IMR-90 (cell line): Measurements from ENCODE around the gene MSI2. TPM values are rescaled to one million over a fixed set of nuclear protein-coding genes. Genes with fewer than 3 reads are reported as not detected.

Source experiments
- ATAC-seq: fragments of 200-7000 bp; cut with Tn5 transposase; 2 replicates; pipeline ENCODE4 v1.9.1; 2020; ENCODE audit warnings: low read depth, mild to moderate bottlenecking, moderate library complexity
- BruUV-seq: library from RNA; stranded (reverse); fragments of 400-500 nt; replicated peaks from 2 replicates; lab custom pipeline; 2021; lab: Mats Ljungman, UMichigan
- CTCF ChIA-PET: fragments of 300-600 bp; formaldehyde crosslinking; extraction: SDS; loops from one replicate; lab custom pipeline; 2021; ENCODE audit warnings: antibody characterized with exemption; lab: Yijun Ruan, JAX
- POLR2A ChIA-PET: fragments of 300-600 bp; sonication (Branson Sonifier 250); formaldehyde crosslinking; loops from one replicate; lab custom pipeline; 2022; ENCODE audit warnings: antibody characterized with exemption; ENCODE audit not compliant: unreplicated experiment; lab: Charles Lee
- DNase-seq: peaks from one replicate; pipeline ENCODE4 v3.0.0; 2013
- H2AFZ ChIP-seq: replicated peaks from 2 replicates; pipeline ENCODE3; 2013; ENCODE audit warnings: low read length, mild to moderate bottlenecking; ENCODE audit not compliant: poor library complexity
- H2AK5ac ChIP-seq: 2 replicates; pipeline ENCODE4 v1.6.1; 2013; ENCODE audit warnings: low read depth, low read length, inconsistent platforms
- H2AK9ac ChIP-seq: replicated peaks from 2 replicates; pipeline ENCODE3; 2013; ENCODE audit warnings: mild to moderate bottlenecking, low read depth, low read length, moderate library complexity; ENCODE audit not compliant: poor library complexity
- H2BK120ac ChIP-seq: 2 replicates; pipeline ENCODE4 v1.6.1; 2013; ENCODE audit warnings: low read depth, low read length, inconsistent platforms
- H2BK15ac ChIP-seq: 3 replicates; pipeline ENCODE4 v1.6.1; 2013; ENCODE audit warnings: low read depth, low read length, inconsistent platforms
- H2BK20ac ChIP-seq: 2 replicates; pipeline ENCODE4 v1.6.1; 2013; ENCODE audit warnings: low read depth, mild to moderate bottlenecking, inconsistent platforms, low read length, moderate library complexity
- H2BK5ac ChIP-seq: 2 replicates; pipeline ENCODE4 v1.6.1; 2013; ENCODE audit warnings: mild to moderate bottlenecking, low read depth, low read length, inconsistent platforms; ENCODE audit not compliant: poor library complexity, severe bottlenecking
- H3K14ac ChIP-seq: replicated peaks from 2 replicates; pipeline ENCODE4 v1.6.1; 2013; ENCODE audit warnings: low read depth, low read length, inconsistent platforms
- H3K18ac ChIP-seq: 2 replicates; pipeline ENCODE4 v1.6.1; 2013; ENCODE audit warnings: low read depth, low read length, control low read depth
- H3K23ac ChIP-seq: 2 replicates; pipeline ENCODE4 v1.6.1; 2013; ENCODE audit warnings: low read depth, low read length, inconsistent platforms
- H3K27ac ChIP-seq: 2 replicates; pipeline ENCODE4 v1.5.1; 2013; ENCODE audit warnings: mild to moderate bottlenecking, control low read depth, low read length; ENCODE audit not compliant: insufficient read depth
- H3K27me3 ChIP-seq: 2 replicates; pipeline ENCODE4 v1.6.1; 2013; ENCODE audit warnings: low read length; ENCODE audit not compliant: control insufficient read depth, insufficient read depth
- H3K36me3 ChIP-seq: 2 replicates; pipeline ENCODE4 v1.6.1; 2013; ENCODE audit warnings: low read length, mixed read lengths; ENCODE audit not compliant: control insufficient read depth, insufficient read depth
- H3K4ac ChIP-seq: 2 replicates; pipeline ENCODE4 v1.6.1; 2013; ENCODE audit warnings: low read depth, low read length, inconsistent platforms
- H3K4me1 ChIP-seq: 2 replicates; pipeline ENCODE4 v1.6.1; 2013; ENCODE audit warnings: low read length, mixed read lengths; ENCODE audit not compliant: control insufficient read depth, insufficient read depth
- H3K4me2 ChIP-seq: 2 replicates; pipeline ENCODE4 v1.6.1; 2013; ENCODE audit warnings: low read depth, mild to moderate bottlenecking, control low read depth, low read length, moderate library complexity
- H3K4me3 ChIP-seq: 2 replicates; pipeline ENCODE4 v1.5.1; 2013; ENCODE audit warnings: low read depth, mild to moderate bottlenecking, control low read depth, low read length, moderate library complexity; ENCODE audit not compliant: insufficient read depth
- H3K56ac ChIP-seq: 2 replicates; pipeline ENCODE4 v1.6.1; 2013; ENCODE audit warnings: low read length, inconsistent platforms; ENCODE audit not compliant: insufficient read depth; ENCODE audit errors: extremely low read depth
- H3K79me1 ChIP-seq, 2 experiments: 2 replicates each; pipeline ENCODE4 v1.6.1; 2013; ENCODE audit warnings: low read length in 2 of 2, inconsistent platforms in 1 of 2, low read depth in 1 of 2
- H3K9ac ChIP-seq: 2 replicates; pipeline ENCODE4 v1.6.1; 2013; ENCODE audit warnings: low read depth, low read length, control low read depth
- H3K9me1 ChIP-seq: 2 replicates; pipeline ENCODE4 v1.6.1; 2013; ENCODE audit warnings: low read length, inconsistent platforms; ENCODE audit not compliant: insufficient read depth
- H3K9me3 ChIP-seq: 2 replicates; pipeline ENCODE4 v1.6.1; 2013; ENCODE audit warnings: low read length; ENCODE audit not compliant: control insufficient read depth, insufficient read depth
- H4K20me1 ChIP-seq: 2 replicates; pipeline ENCODE4 v1.6.1; 2013; ENCODE audit warnings: low read length, inconsistent platforms; ENCODE audit not compliant: insufficient read depth
- H4K5ac ChIP-seq: 2 replicates; pipeline ENCODE4 v1.6.1; 2013; ENCODE audit warnings: mild to moderate bottlenecking, low read depth, low read length, control low read depth
- H4K8ac ChIP-seq, 2 experiments: 2 replicates each; pipeline ENCODE4 v1.6.1; 2013; ENCODE audit warnings: low read depth in 2 of 2, low read length in 2 of 2, control low read depth in 1 of 2, inconsistent platforms in 1 of 2
- H4K91ac ChIP-seq: 2 replicates; pipeline ENCODE4 v1.6.1; 2013; ENCODE audit warnings: low read depth, low read length, inconsistent platforms; ENCODE audit not compliant: insufficient read depth
- MAFK ChIP-seq: IDR thresholded peaks from 2 replicates; pipeline ENCODE4 v1.6.1; 2012; ENCODE audit warnings: low read depth, low read length, improper control_type of control experiment
- MAZ ChIP-seq: IDR thresholded peaks from 2 replicates; pipeline ENCODE4 v1.6.1; 2012; ENCODE audit warnings: low read depth, mild to moderate bottlenecking, low read length, improper control_type of control experiment, moderate library complexity, borderline replicate concordance
- RFX5 ChIP-seq: IDR thresholded peaks from 2 replicates; pipeline ENCODE4 v1.8.0; 2012; ENCODE audit warnings: low read depth, mild to moderate bottlenecking, low read length, moderate library complexity
- WGBS, 2 experiments: methylation state at CpG; one replicate each; pipeline versions ENCODE4 v1.1.5 to v1.1.7; 2013; ENCODE audit warnings: missing lambda C conversion rate in 2 of 2; ENCODE audit not compliant: insufficient read length in 1 of 2; ENCODE audit errors: extremely low coverage in 2 of 2; 5-methylcytosine and 5-hydroxymethylcytosine counted together
- dilution Hi-C: fragments of 300-500 bp; cut with HindIII; formaldehyde crosslinking; loops from one replicate; pipeline ENCODE4 v1.14.3; 2018; ENCODE audit warnings: low sequenced_read_pairs; ENCODE audit not compliant: unreplicated experiment
- in situ Hi-C: fragments of 300-500 bp; cut with MboI; formaldehyde crosslinking; loops from 3 replicates; pipeline ENCODE4 v1.14.3; 2019; ENCODE audit warnings: low sequenced_read_pairs, inconsistent platforms, mixed read lengths
- intact Hi-C: fragments of 100-400 bp; cut with micrococcal nuclease; formaldehyde crosslinking; loops from 2 replicates; pipeline ENCODE4 v1.10.0; 2022
- polyA plus RNA-seq, 3 experiments: library from polyadenylated mRNA; depleted of rRNA; stranded (reverse); fragments of >200 nt; gene quantifications; 2 replicates each; pipeline ENCODE4 v1.2.3, GENCODE V29; 2012; ENCODE audit warnings: low replicate concordance in 1 of 3
- total RNA-seq: library from RNA; depleted of rRNA; stranded (reverse); fragments of >200 nt; gene quantifications from 2 replicates; pipeline ENCODE4 v1.2.3, GENCODE V29; 2012
- TF ChIP-seq, protein P1 (sequence below): fragments of 150-350 bp; IDR thresholded peaks from 2 replicates; pipeline ENCODE4 v1.6.1; 2016; ENCODE audit warnings: low read depth, mild to moderate bottlenecking, low read length, moderate library complexity, borderline replicate concordance

The MSI2 gene
- total and polyA plus RNA-seq, 2 of the 4 experiments (the other 2 are of a cell fraction), result 13.0 to 16.0 TPM

DNA sequence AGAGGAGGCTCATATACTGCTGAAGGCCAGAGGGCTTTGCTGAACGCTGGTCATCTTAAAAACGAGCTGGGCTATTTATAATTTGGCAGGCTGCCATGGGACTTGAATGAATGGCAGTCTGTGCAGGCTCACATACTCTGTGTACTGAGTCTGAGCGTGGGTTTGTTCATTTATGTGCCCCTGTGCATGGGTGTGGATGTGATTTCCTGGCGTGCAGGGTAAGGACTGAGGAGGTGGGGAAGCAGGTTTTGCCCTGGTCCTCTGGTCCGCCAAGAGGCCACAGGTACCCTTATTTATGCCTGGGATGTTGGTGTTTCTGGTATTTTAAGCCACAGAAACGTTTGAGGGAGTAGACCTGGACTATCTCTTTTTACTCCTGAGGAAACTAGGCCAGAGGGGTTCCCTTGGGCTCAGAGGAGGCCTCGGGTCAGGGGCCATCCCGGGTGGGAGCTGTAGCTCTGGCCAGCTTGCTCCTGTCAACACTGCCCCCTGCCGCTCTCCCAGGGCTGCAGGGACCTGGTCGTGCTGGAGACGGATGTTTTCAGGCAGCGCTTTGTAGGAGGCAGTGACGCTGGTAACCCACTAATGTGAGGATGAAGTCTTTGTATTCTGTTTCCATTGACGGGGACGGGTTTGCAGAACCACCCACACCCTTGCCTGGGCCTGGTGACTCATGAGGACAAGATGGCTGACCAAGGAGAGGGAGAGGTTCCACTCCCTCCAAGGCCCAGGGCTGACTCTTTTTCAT is 184.4 kb downstream of the MSI2 start (continued):
- TF ChIP-seq, protein P1, sequence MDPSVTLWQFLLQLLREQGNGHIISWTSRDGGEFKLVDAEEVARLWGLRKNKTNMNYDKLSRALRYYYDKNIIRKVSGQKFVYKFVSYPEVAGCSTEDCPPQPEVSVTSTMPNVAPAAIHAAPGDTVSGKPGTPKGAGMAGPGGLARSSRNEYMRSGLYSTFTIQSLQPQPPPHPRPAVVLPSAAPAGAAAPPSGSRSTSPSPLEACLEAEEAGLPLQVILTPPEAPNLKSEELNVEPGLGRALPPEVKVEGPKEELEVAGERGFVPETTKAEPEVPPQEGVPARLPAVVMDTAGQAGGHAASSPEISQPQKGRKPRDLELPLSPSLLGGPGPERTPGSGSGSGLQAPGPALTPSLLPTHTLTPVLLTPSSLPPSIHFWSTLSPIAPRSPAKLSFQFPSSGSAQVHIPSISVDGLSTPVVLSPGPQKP, result no peak
- TF ChIP-seq MAZ, result no peak

DNA sequence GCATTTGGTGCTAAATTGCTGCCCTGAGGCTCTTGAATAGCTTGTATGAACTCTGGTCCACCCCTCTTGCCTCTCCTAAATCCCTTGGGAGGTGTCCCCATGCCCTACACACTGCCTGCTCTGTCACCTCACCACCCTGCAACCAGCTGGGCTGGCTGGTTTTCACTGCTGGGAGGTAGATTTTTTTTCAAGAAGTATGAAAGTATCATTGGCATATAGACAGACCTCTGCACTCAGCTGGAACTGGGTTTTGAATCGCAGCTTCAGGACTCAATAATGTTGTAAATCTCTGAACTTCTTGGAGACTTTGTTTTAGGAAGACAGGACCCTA is 184.9 kb downstream of the MSI2 start:
- H2BK20ac ChIP-seq, result peak overlapping the region; percentile 55; the same call in 1 of the 2 replicates
- no peaks in the 10 kb centered on the region for H3K9me3 ChIP-seq
- no TSS peak for BruUV-seq
- peaks cover 29% of the 10 kb centered on the region for H3K9me1 ChIP-seq
- ATAC-seq (no peak), DNase-seq (no peak)
- CTCF ChIA-PET, result interaction anchor here (0.7 to 1.5 kb wide), 3 partner anchors 9 to 343 kb away, joined by 3 to 6 read pairs (median 3); no protein-coding TSS in a partner anchor
- H3K18ac ChIP-seq, result peak overlapping the region; percentile 15
- H3K27ac ChIP-seq, result peak overlapping the region; percentile 12; the same call in 1 of the 2 replicates
- H3K23ac ChIP-seq, result no peak overlapping the region
- peak overlapping the region; percentile 3; the same call in 1 of the 2 replicates for H4K91ac ChIP-seq
- H3K36me3 ChIP-seq, result no peaks in the 10 kb centered on the region
- peak overlapping the region; percentile 13 for H2BK120ac ChIP-seq
- H3K79me1 ChIP-seq, result peaks cover 9 to 33% of the 10 kb centered on the region in 2 experiments; a peak in 3 of 4 replicates
- 0 out of 3 replicates have a peak overlapping the region, but pooled peaks have one; percentile 6 for H2BK15ac ChIP-seq
- H4K5ac ChIP-seq, result peak overlapping the region; percentile 56
- H3K4me3 ChIP-seq, result no peak overlapping the region
- H2AK5ac ChIP-seq, result peak overlapping the region; percentile 45; the same call in 1 of the 2 replicates
- H4K20me1 ChIP-seq, result no peaks in the 10 kb centered on the region
- H3K56ac ChIP-seq, result no peak overlapping the region
- H2AK9ac ChIP-seq, result no peak overlapping the region
- H4K8ac ChIP-seq, result peak overlapping the region in 1 of 2 experiments; percentile 76; a peak in 1 of 4 replicates
- intact Hi-C loops, result no loop called here
- H3K4me1 ChIP-seq, result peaks cover 41% of the 10 kb centered on the region
- H3K14ac ChIP-seq, result peak overlapping the region; percentile 26; the same call in 1 of the 2 replicates
- in situ Hi-C loops, result no loop called here
- H3K4ac ChIP-seq, result peak overlapping the region; percentile 61
- dilution Hi-C loops, result no loop called here
- POLR2A ChIA-PET, result no interaction called here
- H2BK5ac ChIP-seq, result peak overlapping the region; percentile 23
- WGBS, 2 experiments, result 60% methylated on average over 1 of the region's 1 CpG; no CpG with 5 or more reads in 1 of the 2 experiments
- peak overlapping the region; percentile 77 for H2AFZ ChIP-seq
- TF ChIP-seq RFX5 (0 out of 2 replicates have a peak, but pooled peaks have one; percentile 11), MAFK (no peak)
- no peak overlapping the region for H3K9ac ChIP-seq
- H3K27me3 ChIP-seq, result no peaks in the 10 kb centered on the region
- H3K4me2 ChIP-seq, result no peak overlapping the region
